ENCODE measurements around the gene RIMS1.

DNA sequence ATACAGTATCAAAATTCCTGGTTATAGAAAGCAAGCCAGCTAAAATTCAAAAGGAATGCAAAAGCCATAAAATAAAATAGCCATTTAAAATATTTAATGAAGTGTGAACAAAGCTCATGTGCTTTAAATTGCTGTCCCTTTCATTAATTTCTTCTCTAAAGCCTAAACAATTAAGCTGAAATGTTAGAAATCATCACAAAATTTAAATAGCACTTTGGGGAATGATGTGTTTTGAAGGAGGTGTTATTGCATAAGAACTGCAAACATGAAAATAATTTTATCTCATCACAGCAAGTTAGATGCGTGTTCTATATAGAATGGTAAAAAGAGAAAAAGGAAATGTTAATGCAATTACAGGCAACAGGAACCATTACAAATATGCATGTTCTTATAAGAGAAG is 111.0 kb downstream of the RIMS1 start:
- TF ChIP-seq, protein P1, sequence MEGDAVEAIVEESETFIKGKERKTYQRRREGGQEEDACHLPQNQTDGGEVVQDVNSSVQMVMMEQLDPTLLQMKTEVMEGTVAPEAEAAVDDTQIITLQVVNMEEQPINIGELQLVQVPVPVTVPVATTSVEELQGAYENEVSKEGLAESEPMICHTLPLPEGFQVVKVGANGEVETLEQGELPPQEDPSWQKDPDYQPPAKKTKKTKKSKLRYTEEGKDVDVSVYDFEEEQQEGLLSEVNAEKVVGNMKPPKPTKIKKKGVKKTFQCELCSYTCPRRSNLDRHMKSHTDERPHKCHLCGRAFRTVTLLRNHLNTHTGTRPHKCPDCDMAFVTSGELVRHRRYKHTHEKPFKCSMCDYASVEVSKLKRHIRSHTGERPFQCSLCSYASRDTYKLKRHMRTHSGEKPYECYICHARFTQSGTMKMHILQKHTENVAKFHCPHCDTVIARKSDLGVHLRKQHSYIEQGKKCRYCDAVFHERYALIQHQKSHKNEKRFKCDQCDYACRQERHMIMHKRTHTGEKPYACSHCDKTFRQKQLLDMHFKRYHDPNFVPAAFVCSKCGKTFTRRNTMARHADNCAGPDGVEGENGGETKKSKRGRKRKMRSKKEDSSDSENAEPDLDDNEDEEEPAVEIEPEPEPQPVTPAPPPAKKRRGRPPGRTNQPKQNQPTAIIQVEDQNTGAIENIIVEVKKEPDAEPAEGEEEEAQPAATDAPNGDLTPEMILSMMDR (IDR thresholded peaks at IDR 0.05), result no peak
- no peak for TF ChIP-seq POLR2A (IDR thresholded peaks at IDR 0.05)

All from esophagus squamous epithelium (tissue), 4 donors.